UCSD-AML1 (cell line): ENCODE results near the gene KRT73.
A peak's percentile ranks its signal among the peaks of the same experiment; 100 is the strongest.

Source experiments
- DNase-seq: peaks from one replicate; lab custom pipeline; 2025; ENCODE audit not compliant: unreplicated experiment; lab: John Stamatoyannopoulos, UW

The KRT73 gene

DNA sequence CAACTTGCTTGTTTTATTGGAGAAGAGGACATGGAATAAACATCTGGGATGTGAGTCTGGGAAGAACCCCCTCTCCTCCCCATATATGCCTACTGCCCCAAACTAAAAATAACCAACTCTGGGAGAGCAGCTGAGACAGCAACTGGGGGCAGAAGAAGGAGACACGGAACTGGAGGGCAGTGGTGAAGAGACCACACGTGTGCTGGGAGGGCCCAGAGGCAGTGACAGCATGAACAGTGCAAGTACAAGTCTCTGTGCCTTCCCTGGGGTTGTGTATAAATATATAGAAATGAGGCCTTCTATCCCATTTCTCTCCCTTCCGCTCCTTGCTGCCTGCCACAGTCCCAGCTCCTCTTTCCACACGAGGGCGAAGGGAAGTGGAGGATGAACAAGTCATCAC is 4.0 kb upstream of the KRT73 start:
- no peak for DNase-seq

DNA sequence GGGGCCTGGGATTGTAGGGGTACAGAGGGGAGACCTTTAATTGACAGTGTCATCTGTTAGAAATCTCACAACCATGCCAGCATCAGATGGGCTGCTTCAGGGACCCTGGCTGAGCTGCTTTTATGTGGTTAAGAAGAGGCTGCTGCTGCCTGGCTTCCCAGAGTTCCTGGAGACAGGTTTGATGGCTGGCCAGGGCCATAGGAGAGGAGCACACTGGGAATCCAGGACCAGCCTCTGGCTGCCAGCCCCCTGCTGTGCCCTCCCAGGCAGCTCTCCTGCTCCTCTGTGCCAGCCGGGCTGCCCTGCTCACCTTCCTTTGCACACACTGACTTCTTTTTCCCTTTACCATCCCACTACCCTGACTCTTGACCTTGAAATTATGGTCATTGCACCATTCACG is 507 bp upstream of the KRT73 start:
- no peak for DNase-seq

DNA sequence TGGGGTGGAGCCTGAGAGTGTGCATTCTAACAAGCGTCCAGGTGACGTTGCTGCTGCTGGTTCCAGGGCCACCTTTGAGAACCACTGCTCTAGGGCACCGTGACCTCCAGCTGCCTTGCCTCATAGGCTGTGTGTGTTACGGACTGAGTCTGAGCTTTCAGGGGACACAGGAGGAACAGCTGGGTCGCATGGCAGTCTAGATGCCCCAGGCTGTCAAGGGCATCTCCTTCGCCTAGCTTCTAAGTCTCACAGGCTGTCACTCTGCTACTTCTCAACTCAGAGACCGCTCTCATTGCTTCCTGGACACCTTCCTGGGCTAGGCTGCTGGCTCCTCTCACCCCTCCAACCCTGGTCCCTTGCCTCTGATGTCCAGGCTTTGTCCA is 965 bp downstream of the KRT73 start:
- DNase-seq, result no peak

DNA sequence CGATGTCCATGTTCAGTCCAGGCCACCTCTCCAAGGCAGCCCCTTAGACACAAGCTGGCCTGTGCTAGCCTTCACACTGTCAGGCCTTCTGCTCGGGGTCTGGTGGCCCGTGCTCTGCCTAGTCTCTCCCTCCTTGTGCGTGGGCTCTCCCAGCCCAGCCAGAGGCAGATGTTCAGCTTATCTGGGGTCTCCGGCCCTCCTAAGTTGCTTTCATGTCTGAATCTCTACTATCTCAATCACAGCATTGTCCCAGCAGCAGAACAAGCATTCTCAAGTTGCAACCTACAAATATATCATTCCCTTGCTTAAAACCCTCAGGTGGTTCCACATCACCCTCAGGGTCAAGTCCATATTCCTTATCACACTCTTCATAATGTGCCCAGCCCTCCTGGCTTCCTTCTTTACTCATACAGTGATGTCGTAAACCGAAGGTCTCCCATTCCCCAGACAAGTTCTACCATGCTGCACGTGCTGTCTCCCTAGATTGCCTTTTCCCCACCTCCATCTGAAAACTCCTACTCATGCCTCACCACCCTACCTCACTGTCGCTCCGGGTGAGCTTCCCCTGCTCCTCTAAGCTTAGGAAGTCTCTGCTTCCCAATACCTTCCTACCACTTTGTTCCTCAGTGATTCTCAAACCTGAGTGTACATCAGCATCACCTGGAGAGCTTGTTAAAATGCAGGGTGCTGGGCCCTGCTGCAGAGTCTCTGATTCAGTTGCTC is 1.5 kb downstream of the KRT73 start:
- DNase-seq, result no peak

GRCh38 chr12:52615912-52616311 is 2.4 kb downstream of the KRT73 start:
- no peak for DNase-seq

GRCh38 chr12:52615208-52615868 is 3.0 kb downstream of the KRT73 start:
- DNase-seq, result peak; percentile 34

- DNase-seq, result no peak
These were observed 3.8 kb downstream of the KRT73 start for GRCh38 chr12:52614381-52615207.

- DNase-seq, result no peak
These were observed 4.9 kb downstream of the KRT73 start for GRCh38 chr12:52613384-52614030.

GRCh38 chr12:52612431-52613383 is 5.7 kb downstream of the KRT73 start:
- DNase-seq, result no peak

DNA sequence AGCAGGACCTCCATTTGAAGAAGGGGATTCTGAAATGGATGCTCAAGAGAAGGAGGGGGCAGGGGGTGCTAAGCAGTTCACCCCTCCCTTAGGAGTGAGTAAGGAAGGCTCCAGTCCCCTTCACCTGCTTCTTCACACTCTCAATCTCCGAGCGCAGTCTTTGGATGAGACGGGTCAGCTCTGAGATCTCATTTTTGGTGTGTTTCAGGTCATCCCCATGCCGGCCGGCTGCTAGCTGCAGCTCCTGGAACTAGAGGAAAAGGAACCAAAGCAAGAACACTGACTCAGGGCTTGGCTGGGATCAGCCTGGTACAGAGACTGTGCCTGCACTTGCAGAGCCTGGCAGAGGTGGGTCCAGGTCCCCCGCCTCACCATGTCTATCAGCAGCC is 7.3 kb downstream of the KRT73 start:
- DNase-seq, result no peak

- no peak for DNase-seq
These were observed 9.3 kb downstream of the KRT73 start for GRCh38 chr12:52608826-52609630.

DNA sequence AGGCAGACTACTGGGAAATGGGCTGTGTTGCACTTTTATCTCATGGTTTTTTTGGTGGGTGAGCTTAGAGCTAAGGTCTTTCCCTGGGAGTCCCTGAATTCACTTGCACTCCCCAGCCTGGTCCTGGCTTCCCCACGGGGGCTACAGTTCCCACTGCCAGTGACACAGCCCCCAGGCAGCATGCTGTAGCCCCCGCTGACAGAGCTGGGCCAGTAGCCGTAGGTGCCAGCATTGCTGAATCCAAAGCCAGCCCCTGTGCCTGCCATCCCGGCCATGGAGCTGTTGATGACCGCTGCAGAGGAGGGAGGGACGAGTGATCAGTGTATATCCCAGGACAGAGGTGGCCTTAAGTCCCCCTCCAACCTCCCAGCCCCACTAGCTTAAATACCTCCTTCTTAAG is 10.2 kb downstream of the KRT73 start:
- DNase-seq, result no peak

DNA sequence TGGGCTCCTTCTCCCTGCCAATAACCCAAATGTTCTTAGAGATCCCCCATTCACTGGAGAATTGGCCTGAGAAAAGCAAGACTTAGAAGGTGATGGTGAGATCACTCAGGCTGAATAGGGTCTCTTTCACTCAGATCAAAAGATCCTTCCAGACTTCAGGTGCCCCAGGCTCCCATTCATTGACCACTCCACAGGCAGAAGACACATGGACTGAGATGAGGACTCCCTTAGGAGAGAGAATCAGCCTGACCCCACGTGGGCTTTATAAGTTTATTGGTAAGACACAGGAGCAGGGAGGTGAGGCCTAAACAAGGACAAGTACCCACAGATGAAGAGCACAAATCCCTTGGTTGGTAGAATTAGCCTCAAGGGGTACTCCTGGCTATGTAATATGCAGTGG is 11.0 kb downstream of the KRT73 start:
- DNase-seq, result no peak

DNA sequence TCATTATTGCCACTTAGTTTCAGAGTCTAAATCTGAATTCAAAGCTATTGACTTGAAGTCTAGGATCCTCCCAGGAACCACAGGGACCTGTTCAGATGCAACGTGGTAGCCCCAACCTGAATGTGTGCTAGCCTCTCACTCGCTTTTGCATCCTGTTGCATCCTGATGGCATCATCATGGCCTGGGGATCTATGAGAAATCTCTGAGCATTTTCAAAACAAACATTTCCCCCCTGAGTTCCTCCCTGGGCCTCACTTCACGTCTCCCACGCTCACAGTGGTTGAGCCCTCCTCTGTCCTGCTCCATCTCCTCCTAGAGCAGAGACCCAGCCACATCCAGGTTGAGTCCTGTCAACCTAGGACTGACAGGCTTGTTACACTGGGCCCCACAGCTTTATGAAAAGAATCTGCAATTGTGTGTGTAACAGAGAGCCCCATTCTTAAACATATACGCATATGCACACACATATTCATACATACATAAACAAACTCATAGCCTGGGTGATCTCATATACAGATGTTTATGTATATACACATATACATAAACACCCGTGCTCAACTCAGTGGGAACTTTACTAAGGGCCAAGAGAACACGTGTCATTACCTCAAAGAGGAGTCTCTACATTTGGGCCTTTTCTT is 11.7 kb downstream of the KRT73 start:
- DNase-seq, result no peak

DNA sequence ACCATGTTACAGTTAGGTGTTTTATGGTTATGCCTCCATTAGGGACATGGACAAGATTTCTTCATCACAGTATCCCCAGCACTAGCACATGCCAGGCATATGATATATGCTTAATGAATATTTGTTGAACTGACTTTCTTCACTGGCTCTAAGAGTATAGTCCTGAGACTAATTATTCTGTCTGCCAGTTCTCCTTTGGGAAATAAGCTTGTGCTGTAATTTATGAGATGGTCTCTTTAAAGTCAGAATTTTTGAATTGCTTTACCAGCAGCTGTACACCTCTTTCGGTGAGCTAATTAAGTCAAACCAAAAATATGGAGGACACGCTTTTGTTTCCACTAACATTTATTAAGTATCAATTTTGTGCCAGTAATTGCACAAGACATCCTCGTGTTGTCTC is 12.3 kb downstream of the KRT73 start:
- DNase-seq, result no peak

- no peak for DNase-seq
These were observed 12.8 kb downstream of the KRT73 start for GRCh38 chr12:52605542-52605941.

DNA sequence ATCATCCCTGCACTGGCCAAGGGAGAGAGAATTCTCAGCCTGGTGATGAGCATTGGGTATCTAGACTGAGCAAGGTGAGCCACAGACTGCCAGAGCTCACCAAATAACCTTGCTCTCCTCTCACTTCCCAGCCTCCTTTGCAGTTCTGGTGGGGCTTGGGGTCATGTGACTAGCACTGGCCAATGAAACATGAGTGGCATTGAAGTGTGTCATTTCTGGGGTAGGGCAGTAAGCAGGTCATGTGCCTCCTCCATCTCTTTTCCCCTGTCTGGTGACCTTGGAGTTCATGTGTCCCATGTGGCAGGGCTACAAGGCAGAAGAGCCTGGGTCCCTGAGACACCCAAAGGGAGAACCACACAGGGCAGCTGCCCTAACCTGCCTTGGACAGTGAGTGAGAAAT is 13.5 kb downstream of the KRT73 start:
- no peak for DNase-seq

- no peak for DNase-seq
These were observed 15.0 kb downstream of the KRT73 start for GRCh38 chr12:52603314-52603713.

DNA sequence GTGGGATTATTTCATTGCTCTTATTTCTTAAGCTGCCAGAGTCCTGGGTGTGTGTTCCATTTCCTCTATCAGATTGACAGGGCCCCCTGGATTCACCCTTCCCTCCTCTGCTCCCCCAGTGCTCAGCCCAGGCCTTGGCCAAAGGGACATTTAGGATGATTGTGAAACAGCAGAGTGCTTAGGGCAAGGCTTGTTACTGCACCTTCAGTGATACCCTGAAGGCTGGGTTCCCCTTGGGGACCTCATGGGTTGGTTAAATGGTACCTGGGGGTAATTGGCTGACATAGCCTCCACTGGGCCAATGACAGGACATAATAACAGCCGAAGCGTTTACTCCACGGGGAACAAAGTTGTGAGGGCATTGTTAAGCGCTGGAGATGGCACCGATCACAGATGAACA is 15.8 kb downstream of the KRT73 start:
- no peak for DNase-seq
